Measurements from ENCODE around the gene MICAL2. TPM values are rescaled to one million over a fixed set of nuclear protein-coding genes. Genes with fewer than 3 reads are reported as not detected.

MICAL2 gene
- total RNA-seq, 1 experiment from 2014 or later, result 69.9 TPM

DNA sequence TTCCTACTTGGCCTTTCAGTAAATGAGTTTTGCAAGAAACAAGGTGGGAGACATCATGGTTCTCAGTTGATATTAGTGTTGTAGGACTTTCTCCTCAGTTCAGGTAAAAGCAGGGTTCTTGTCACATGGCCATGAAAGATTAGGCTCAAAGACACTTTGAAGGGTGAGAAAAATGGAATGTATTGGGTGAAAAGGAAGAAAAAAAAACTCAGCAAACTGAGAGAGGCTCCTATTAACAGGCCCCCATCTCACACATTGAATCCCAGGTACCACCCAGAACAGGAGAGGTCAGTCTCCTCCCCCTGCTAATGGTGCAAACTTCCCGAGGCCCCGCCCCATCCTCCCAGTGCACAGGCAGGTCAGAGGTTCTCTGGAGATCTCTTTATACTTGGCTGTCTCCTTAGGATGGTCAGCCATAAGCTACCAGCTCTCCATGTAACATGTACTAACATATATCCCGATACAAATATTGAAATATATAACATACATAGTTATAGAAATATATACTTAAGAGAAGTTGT, 62.2 kb downstream of the MICAL2 start:
- no peak for DNase-seq (ENCODE audit: low read depth)
- in situ Hi-C loops (cut with HindIII; ENCODE audit: low pct_unique_long_range_greater_than_20kb, low sequenced_read_pairs), result no loop called here

DNA sequence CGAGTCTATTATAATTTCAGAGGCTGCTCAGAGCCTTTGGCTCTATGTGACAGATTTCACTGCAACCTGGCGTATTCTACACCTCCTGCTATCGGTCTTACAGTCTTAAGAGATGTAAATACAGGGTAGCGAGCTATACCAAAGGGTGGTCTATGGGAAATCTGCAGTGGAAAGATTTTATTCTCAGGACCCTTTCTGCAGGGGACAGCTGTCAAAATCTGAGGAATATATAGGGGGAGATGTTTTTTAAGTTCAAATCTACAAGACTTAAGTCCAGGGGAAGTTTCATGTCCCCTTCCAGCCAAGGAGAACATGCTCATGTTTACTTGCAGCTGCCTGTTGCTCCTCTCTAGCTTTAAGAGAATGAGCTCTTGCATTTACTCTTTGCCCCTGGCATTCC, 62.7 kb downstream of the MICAL2 start:
- in situ Hi-C loops (cut with HindIII; ENCODE audit: low pct_unique_long_range_greater_than_20kb, low sequenced_read_pairs), result no loop called here
- DNase-seq (ENCODE audit: low read depth), result no peak

DNA sequence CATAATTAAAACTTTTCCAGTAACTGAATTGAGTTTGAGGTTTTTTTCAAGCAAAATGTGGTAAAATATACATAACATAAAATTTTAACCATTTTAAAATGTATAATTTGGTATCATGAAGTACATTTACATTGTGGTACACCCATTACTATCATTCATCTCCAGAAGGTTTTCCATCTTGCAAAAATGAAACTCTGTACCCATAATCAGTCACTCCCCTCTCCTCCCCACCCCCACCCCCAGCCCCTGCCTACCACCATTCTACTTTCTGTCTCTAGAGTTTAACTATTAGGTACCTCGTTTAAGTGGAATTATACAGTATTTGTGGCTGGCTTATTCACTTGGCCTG, 63.7 kb downstream of the MICAL2 start:
- in situ Hi-C loops (cut with HindIII; ENCODE audit: low pct_unique_long_range_greater_than_20kb, low sequenced_read_pairs), result no loop called here
- no peak for DNase-seq (ENCODE audit: low read depth)

DNA sequence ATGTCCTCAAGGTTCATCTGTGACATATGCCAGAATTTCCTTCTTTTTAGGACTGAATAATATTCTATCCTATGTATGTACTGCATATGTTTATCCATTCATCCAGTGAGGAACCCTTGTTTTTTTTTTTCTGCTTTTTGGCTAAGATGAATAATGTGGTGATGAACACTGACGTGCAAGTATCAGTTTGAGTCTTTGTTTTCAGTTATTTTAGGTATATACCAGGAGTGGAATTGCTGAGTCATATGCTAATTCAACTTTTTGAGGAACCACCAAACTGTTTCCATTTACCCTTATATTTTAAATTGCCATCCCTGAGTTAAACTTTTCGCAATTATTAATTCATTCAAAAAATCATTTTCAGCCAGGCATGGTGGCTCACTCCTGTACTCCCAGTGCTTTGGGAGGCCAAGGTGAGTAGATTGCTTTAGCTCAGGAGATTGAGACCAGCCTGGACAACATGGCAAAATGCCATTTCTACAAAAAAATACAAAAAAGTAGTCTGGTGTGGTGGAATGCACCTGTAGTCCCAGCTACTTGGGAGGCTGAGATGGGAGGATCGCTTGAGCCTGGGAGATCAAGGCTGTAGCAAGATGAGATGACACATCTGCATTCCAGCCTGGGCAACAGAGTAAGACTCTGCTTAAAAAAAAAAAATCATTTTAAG, 64.2 kb downstream of the MICAL2 start:
- no peak for DNase-seq (ENCODE audit: low read depth)
- in situ Hi-C loops (cut with HindIII; ENCODE audit: low pct_unique_long_range_greater_than_20kb, low sequenced_read_pairs), result no loop called here

DNA sequence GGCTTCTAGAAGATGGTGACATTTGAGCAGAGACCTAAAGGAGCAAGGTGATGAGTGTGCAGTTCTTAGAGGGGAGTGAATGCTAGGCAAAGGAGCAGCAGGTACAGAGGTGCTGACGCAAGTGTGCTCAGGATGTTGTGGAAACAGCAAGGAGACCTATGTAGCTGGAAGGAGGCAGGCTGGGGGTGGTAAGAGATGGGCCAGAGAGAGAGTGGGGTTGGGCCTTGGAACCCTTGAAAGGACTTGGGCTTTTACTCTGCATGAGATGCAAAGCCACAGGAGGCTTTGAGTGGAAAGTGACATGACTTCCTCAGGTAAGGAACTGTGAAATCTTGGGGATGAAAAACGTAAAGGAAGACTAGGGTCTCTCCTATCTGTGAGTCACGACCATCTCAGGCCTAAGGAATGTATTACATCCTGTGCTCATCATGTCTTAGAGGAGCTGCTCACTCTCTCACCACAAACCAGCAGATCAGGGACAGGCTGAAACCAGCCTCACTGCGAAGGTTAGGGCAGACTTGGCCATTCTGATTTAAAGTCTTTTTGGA, 65.4 kb downstream of the MICAL2 start:
- in situ Hi-C loops (cut with HindIII; ENCODE audit: low pct_unique_long_range_greater_than_20kb, low sequenced_read_pairs), result no loop called here

DNA sequence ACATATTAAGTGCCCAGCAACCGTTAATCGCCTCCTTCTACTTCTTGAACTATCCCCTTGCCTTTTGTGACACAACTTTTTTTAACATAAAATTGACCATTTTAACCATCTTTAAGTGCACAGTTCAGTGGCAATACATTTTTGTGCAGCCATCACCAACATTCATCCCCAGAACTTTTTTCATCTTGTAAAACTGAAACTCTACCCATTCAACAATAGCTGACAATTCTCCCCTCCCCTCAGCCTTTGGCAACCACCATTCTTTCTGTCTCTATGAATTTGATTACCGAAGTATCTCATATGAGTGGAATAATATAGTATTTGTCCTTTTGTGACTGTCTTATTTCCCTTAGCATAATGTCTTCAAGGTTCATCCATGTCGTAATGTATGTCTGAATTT, 66.0 kb downstream of the MICAL2 start:
- in situ Hi-C loops (cut with HindIII; ENCODE audit: low pct_unique_long_range_greater_than_20kb, low sequenced_read_pairs), result no loop called here
- DNase-seq (ENCODE audit: low read depth), result no peak

More for the DNA sequence above, 65.4 kb downstream of the MICAL2 start:
- DNase-seq (ENCODE audit: low read depth), result peak; percentile 67

DNA sequence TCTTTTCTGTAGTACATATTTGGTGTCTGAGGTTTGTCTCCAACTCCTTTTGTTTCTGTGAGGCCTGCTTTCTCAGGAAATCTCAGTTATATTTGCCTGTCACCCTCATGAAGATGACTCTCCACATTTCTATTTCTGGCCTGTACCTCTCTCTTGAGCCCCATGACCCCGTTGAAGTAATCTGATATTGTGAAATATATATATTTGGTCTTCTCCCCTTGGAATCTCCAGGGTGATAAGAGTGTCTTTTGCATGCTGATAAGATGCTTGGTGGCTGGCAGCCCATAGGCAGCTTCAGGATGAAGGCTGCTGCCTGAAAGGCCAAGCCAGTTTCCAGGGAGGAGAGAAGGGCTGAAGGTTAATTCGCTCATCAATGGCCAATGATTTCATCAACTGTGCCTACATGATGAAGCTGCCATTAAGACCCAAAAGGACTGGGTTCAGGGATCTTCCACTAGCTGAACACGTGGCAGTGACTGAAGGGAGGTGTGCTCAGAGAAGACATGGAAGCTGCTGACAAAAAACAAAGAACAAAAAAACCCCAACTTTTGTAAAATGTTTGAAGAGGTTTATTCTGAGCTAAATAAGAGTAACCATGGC, 67.4 kb downstream of the MICAL2 start:
- in situ Hi-C loops (cut with HindIII; ENCODE audit: low pct_unique_long_range_greater_than_20kb, low sequenced_read_pairs), result no loop called here

DNA sequence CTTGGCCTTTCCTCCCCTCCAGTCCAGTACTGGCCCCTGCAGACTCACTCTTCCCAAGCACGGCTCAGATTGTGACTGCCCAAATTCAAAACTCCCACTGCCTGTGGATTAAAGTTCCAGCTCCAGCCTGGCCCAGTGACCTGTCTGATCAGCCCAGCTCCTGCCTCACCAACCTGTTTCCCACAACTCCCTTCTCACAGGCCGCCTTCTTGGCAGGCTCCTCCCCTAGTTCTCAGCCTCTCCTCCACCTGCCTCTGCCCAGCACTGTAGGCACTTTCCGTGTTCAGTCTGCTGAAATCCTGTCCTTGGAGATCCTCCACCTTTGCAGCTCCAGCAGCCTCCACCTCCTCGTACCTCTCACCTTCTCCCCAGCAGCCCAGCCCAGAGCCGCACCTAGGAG, 68.6 kb downstream of the MICAL2 start:
- peak; percentile 39 for DNase-seq (ENCODE audit: low read depth)
- in situ Hi-C loops (cut with HindIII; ENCODE audit: low pct_unique_long_range_greater_than_20kb, low sequenced_read_pairs), result no loop called here

More for the DNA sequence above, 67.4 kb downstream of the MICAL2 start:
- no peak for DNase-seq (ENCODE audit: low read depth)

DNA sequence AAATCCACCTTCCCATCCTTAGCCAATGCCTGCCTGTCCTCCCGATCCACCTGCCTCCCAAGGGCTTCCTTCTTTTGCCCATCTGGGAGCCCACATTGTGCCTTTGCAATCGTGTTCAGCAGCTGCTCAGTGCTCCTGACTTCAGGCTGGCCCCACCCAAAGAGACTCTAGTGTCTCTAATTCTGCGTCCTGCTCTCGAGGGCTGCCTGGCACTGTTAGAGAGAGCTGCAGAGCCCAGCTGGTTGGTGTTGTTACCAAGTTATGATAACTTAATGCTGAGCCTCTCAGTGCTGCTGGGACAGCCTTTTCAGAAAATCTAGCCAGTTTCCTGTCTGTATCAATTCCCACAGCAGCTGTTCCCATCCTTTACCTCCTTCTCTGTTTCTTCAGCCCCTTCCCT, 69.1 kb downstream of the MICAL2 start:
- in situ Hi-C loops (cut with HindIII; ENCODE audit: low pct_unique_long_range_greater_than_20kb, low sequenced_read_pairs), result no loop called here
- DNase-seq (ENCODE audit: low read depth), result no peak

DNA sequence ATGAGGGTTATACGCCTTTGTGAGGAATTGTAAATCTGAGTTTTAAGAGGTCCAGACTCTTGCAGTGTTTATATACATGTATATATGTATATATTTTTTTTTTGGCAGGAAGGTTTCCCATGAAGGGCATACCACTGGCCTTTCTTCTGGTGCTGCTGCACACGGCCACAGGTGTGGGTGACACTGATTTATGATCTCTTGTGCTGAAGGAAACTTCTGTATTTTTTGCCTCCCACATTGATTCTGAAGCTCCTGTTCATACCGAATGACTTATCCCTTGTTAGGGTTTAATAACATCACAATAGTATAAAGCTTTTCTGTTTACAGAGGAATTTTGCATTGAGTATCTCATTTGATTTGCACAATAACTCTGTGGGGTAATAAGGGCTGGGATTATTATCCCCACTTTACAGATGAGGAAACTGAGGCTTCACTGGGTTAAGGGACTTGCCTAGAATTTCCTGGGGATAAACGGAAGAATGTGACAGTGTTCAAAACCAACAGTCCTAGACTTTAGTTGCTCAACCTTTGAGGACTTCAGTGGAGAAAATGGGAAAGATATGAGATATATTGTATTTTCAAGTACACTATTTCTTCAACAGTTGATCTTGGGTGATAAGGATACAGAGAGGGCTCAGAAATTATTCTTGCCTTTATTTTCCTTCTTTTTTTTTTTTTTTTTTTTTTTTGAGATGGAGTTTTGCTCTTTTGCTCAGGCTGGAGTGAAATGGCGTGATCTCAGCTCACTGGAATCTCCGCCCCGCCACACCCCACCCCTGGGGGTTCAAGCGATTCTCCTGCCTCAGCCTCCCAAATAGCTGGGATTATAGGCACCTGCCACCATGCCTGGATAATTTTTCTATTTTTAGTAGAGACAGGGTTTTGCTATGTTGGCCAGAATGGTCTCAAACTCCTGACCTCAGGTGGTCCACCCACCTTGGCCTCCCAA, 70.1 kb downstream of the MICAL2 start:
- peak; percentile 49 for DNase-seq (ENCODE audit: low read depth)
- in situ Hi-C loops (cut with HindIII; ENCODE audit: low pct_unique_long_range_greater_than_20kb, low sequenced_read_pairs), result no loop called here

DNA sequence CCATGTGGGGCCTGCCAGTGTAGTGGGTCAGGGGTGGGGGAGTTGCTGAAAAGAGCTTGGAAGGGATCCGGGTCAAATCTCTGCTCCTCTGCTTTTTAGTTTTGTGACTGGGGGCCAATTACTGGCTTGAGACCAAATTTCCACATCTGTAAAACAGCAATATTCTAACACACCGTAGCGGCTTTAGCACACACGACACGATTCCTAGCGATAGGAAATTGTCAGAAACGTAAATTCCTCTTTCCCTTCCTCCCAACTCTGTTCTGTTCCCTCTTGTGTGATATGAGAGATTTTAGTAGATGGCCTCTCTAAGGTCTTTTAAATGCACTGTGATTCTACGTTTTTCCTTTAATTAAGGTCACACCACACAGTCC, 71.9 kb downstream of the MICAL2 start:
- in situ Hi-C loops (cut with HindIII; ENCODE audit: low pct_unique_long_range_greater_than_20kb, low sequenced_read_pairs), result no loop called here
- DNase-seq (ENCODE audit: low read depth), result no peak

DNA sequence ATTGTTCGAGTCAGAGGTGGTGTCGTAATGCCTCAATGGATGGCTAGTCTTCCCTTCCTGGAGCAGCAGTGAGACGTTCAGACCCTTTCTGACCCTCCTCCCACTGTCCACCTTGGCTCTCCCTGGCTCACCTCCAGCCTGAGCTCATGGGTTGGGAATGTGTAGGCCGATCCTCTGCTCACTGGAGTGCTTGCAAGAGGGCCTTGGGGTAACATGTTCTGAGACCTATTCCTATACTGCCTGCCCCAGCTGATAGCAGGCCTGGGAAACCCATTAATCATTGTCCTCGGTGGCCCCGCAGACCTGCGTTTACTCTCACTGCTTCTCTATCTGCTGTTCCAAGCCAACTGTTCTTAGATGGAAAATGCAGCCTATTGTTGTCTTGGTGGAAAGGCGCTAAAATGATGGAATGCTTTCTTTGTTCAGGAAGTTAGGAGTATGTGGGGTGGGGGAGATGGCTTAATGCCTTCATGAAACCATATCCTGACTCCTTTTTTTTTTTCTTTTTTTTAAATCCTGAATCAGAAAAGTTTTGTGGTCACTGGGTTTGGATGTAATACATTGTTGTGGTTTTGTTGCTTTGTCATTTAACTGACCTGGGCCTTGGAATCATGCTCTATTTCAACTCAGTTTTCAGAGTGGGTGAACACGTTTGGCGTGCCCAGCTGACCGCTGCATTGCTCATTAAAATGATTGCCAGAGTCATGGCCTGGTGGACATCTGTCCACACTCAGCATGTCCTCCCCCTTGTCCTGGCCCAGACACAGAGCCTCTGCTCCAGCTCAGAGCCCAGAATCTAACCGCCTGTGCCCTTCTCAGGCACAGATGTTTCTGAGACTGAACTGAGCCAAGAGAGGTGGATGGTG, 72.5 kb downstream of the MICAL2 start:
- DNase-seq (ENCODE audit: low read depth), result peak; percentile 99

DNA sequence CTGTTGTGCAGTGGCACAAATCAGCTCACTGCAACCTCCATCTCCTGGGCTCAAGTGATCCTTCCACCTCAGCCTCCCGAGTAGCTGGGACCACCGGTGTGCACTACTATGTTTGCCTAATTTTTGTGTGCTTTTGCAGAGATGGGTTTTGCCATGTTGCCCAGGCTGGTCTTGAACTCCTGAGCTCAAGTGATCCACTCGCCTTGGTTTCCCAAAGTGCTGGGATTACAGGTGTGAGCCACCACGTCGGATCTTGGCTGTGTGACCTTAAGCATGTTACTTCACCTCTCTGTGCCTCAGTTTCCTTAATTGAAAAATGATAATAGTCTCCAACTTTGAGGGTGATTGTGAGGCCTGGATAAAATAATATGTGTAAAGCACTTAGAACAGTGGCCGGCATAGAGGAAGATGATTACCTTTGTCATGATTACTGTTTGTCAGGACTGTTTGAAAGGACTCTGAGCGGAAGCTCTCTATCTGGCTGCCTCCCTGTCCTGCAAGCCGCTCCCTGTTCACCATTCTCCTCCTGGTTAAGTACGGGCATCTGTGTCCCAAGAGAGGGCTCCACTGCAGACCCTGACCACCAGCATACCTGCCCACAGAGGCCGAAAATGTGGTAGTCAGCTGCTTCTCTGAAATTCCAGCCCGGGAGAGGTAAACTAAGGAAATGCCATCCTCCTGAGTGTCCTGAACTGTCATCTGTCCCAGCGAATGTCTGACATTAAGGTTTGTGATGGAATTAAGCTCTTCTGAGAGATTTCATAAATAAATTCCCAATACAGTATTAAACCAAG, 73.6 kb downstream of the MICAL2 start:
- in situ Hi-C loops (cut with HindIII; ENCODE audit: low pct_unique_long_range_greater_than_20kb, low sequenced_read_pairs), result no loop called here
- DNase-seq (ENCODE audit: low read depth), result no peak

More for the DNA sequence above, 72.5 kb downstream of the MICAL2 start:
- in situ Hi-C loops (cut with HindIII; ENCODE audit: low pct_unique_long_range_greater_than_20kb, low sequenced_read_pairs), result no loop called here

DNA sequence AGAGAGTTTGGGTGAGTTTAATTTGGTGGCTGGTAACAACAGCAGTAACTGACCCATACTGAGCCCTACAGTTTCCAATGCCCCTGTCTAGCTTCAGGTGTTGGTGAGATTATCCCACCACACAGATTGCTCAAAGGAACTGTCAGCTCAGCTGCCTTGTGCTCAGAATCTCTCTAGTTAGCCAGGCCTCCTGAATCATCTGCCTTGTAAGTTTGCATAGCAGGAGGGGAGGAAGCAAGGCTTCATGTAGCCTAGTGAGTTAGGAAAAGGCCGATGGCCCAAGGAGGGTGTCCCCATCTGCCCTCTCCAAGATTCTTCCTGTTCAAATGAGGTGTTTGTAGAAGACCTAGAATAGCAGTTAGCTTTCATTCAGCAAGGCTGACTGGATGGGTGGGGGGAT, 74.3 kb downstream of the MICAL2 start:
- in situ Hi-C loops (cut with HindIII; ENCODE audit: low pct_unique_long_range_greater_than_20kb, low sequenced_read_pairs), result no loop called here
- DNase-seq (ENCODE audit: low read depth), result no peak

DNA sequence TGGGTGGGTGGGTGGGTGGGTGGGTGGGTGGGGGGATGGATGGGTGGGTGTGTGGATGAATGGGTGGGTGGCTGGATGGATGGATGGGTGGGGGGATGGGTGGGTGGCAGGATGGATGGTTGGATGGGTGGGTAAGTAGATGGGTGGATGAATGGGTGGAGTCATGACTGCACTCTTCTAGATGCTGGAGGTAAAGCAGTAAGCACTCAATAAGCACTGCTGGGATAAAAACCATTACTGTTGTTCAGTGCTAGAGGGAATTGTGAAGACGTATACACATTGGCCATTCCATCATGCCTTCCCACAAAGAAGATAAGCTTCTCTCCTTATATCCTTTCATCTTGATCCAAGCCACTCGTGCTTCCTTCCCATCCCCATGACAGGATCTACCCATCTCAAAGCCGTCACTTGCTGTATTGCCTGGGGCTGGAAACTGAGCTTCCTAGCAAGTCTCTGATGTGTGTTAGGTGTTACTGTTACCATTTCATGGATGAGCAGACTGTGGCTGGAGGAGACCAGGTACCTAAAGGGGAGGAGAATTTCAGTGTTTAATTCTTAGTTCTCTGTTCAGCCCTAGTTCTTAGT, 74.8 kb downstream of the MICAL2 start:
- DNase-seq (ENCODE audit: low read depth), result no peak
- in situ Hi-C loops (cut with HindIII; ENCODE audit: low pct_unique_long_range_greater_than_20kb, low sequenced_read_pairs), result no loop called here

DNA sequence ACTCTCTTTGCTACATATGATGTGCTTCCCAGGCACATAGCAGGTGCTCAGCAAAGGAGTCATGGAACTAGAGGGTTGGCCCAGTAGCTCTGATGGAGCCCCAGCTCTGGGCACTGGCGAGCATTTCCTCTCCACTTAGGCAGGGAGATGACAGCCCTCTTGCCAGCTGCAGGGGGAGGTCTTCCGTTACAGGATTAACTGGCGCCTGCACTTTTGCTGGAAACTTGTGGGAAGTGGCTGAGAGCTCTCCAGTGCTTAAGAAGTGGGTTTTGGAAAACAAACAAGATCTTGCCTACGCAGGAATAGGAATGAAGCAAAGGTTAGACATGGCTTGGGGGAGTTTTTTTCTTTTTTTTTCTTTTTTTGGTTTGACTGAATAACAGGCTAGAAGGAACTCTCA, 75.5 kb downstream of the MICAL2 start:
- no peak for DNase-seq (ENCODE audit: low read depth)
- in situ Hi-C loops (cut with HindIII; ENCODE audit: low pct_unique_long_range_greater_than_20kb, low sequenced_read_pairs), result no loop called here

DNA sequence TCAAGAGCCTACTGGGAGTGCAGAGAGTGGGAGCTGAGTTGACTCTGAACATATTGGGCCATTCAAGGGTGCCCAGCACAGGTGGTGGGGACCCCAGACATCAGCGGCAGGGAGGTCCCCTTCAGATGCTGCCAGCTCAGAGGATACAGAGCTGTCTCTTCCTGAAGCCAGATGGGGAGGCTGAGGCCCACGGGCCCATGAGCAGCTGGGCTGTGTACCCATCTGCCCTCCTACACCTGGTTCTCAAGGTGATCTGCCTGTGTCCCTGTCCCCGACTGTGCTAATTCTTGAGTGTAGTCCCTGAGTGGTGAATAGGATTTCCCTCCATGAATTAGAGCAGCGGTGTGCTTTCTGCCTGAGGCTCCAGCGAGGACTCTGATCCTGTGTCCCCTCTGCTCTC, 76.3 kb downstream of the MICAL2 start:
- in situ Hi-C loops (cut with HindIII; ENCODE audit: low pct_unique_long_range_greater_than_20kb, low sequenced_read_pairs), result no loop called here
- no peak for DNase-seq (ENCODE audit: low read depth)

Measured in Caki2 (cell line).